Endodermal cell (in vitro differentiated cells): ENCODE results near the gene CEP135. TPM values are rescaled to one million over a fixed set of nuclear protein-coding genes. Genes with fewer than 3 reads are reported as not detected.

ENCODE experiments used
- DNase-seq: peaks from one replicate; pipeline ENCODE4 v3.0.0-alpha.2; 2017
- H3K27ac ChIP-seq: 2 replicates; pipeline ENCODE4 v1.5.1; 2013; ENCODE audit warnings: mild to moderate bottlenecking, low read depth, low read length, moderate library complexity
- H3K27me3 ChIP-seq: 2 replicates; pipeline ENCODE4 v1.6.1; 2013; ENCODE audit warnings: mild to moderate bottlenecking, low read length, moderate library complexity; ENCODE audit not compliant: insufficient read depth, control insufficient read depth, poor library complexity, severe bottlenecking
- H3K36me3 ChIP-seq: 2 replicates; pipeline ENCODE4 v1.7.0; 2013; ENCODE audit warnings: mild to moderate bottlenecking, low read length, moderate library complexity; ENCODE audit not compliant: control insufficient read depth, insufficient read depth
- H3K4me1 ChIP-seq: one replicate; pipeline ENCODE4 v1.7.0; 2013; ENCODE audit warnings: low read length; ENCODE audit not compliant: control insufficient read depth, insufficient read depth
- H3K4me3 ChIP-seq: 2 replicates; pipeline ENCODE4 v1.5.1; 2013; ENCODE audit warnings: mild to moderate bottlenecking, low read length, moderate library complexity
- H3K9ac ChIP-seq: 2 replicates; pipeline ENCODE4 v1.6.1; 2013; ENCODE audit warnings: mild to moderate bottlenecking, low read length, moderate library complexity; ENCODE audit not compliant: poor library complexity, severe bottlenecking; ENCODE audit errors: extremely low read depth
- H3K9me3 ChIP-seq: 2 replicates; pipeline ENCODE4 v1.6.1; 2013; ENCODE audit warnings: mild to moderate bottlenecking, low read length, moderate library complexity; ENCODE audit not compliant: control insufficient read depth
- H3K27ac Mint-ChIP-seq: 2 replicates; pipeline ENCODE4 v1.8.0; 2020; ENCODE audit warnings: mixed read lengths
- H3K27me3 Mint-ChIP-seq: 2 replicates; pipeline ENCODE4 v1.8.0; 2021; ENCODE audit warnings: mild to moderate bottlenecking, mixed read lengths; ENCODE audit not compliant: insufficient read depth
- H3K36me3 Mint-ChIP-seq: 2 replicates; pipeline ENCODE4 v1.8.0; 2020; ENCODE audit warnings: low read depth, mixed read lengths
- H3K4me1 Mint-ChIP-seq: 2 replicates; pipeline ENCODE4 v1.8.0; 2020; ENCODE audit warnings: mixed read lengths
- H3K4me3 Mint-ChIP-seq: 2 replicates; pipeline ENCODE4 v1.8.0; 2020; ENCODE audit warnings: mild to moderate bottlenecking, moderate library complexity, mixed read lengths
- H3K9me3 Mint-ChIP-seq: 2 replicates; pipeline ENCODE4 v1.8.0; 2020; ENCODE audit warnings: mild to moderate bottlenecking, mixed read lengths
- WGBS, 2 experiments: methylation state at CpG; one replicate each; pipeline versions ENCODE4 v1.1.5 to v1.1.7; 2013; ENCODE audit warnings: missing lambda C conversion rate in 2 of 2, mixed read lengths in 1 of 2; ENCODE audit not compliant: insufficient coverage in 1 of 2, insufficient read length in 1 of 2; 5-methylcytosine and 5-hydroxymethylcytosine counted together
- total RNA-seq, 2 donors: library from RNA; stranded (reverse); fragmentation: NEBNext Ultra II Directional in 1 of 2; extraction: Animal tissue kit (Norgen Biotek cat#: 25700) in 1 of 2; gene quantifications; 2 replicates in 1 of 2; 3 replicates in 1 of 2; pipeline ENCODE4 v1.2.1, GENCODE V29; 2021
- TF ChIP-seq, protein P1 (sequence below): fragments of 200-600 bp; sonication (generic); conservative IDR thresholded peaks from 2 replicates; pipeline ENCODE4 v1.5.0; 2021; ENCODE audit warnings: antibody characterized with exemption, mild to moderate bottlenecking

Gene CEP135
- total RNA-seq, 2 donors from 2014 or later = 28.0 to 37.4 TPM

DNA sequence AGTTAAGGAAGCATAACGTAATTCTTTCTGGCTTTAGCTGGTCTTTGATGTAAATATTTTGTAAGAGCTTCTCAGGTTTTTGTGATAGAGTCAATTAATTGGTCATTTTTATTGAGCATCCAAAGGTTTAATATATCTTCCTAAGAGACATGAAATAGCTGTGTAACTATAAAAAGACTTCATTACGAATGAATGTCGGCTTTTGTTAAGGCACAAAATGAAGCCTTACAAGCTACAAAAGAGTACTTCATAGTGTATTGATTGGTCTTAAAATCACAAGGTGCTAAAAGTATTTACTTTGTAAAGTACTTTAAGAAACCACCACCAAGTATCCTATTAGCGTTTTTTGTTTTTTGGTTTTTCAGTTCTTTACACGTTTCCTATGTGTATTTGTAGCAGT lies 104.2 kb downstream of the CEP135 start:
- H3K27ac Mint-ChIP-seq = no peak overlapping the region
- Histone ChIP-seq H3K4me3 (peak overlapping the region; percentile 70), H3K36me3 (peaks cover 4% of the 10 kb centered on the region), H3K9me3 (no peaks in the 10 kb centered on the region), H3K4me1 (peaks cover 17% of the 10 kb centered on the region), H3K27me3 (no peaks in the 10 kb centered on the region), H3K27ac (no peak overlapping the region), H3K9ac (no peak overlapping the region)
- TF ChIP-seq, protein P1, sequence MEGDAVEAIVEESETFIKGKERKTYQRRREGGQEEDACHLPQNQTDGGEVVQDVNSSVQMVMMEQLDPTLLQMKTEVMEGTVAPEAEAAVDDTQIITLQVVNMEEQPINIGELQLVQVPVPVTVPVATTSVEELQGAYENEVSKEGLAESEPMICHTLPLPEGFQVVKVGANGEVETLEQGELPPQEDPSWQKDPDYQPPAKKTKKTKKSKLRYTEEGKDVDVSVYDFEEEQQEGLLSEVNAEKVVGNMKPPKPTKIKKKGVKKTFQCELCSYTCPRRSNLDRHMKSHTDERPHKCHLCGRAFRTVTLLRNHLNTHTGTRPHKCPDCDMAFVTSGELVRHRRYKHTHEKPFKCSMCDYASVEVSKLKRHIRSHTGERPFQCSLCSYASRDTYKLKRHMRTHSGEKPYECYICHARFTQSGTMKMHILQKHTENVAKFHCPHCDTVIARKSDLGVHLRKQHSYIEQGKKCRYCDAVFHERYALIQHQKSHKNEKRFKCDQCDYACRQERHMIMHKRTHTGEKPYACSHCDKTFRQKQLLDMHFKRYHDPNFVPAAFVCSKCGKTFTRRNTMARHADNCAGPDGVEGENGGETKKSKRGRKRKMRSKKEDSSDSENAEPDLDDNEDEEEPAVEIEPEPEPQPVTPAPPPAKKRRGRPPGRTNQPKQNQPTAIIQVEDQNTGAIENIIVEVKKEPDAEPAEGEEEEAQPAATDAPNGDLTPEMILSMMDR = no peak
- WGBS, 2 experiments = 85 to 93% methylated on average over 3 of the region's 5 CpGs
- no peaks in the 10 kb centered on the region for H3K9me3 Mint-ChIP-seq
- no peak for DNase-seq
- H3K4me1 Mint-ChIP-seq = peaks cover 47% of the 10 kb centered on the region
- no peaks in the 10 kb centered on the region for H3K27me3 Mint-ChIP-seq
- H3K36me3 Mint-ChIP-seq = peaks cover 5% of the 10 kb centered on the region
- peak overlapping the region; percentile 17 for H3K4me3 Mint-ChIP-seq

DNA sequence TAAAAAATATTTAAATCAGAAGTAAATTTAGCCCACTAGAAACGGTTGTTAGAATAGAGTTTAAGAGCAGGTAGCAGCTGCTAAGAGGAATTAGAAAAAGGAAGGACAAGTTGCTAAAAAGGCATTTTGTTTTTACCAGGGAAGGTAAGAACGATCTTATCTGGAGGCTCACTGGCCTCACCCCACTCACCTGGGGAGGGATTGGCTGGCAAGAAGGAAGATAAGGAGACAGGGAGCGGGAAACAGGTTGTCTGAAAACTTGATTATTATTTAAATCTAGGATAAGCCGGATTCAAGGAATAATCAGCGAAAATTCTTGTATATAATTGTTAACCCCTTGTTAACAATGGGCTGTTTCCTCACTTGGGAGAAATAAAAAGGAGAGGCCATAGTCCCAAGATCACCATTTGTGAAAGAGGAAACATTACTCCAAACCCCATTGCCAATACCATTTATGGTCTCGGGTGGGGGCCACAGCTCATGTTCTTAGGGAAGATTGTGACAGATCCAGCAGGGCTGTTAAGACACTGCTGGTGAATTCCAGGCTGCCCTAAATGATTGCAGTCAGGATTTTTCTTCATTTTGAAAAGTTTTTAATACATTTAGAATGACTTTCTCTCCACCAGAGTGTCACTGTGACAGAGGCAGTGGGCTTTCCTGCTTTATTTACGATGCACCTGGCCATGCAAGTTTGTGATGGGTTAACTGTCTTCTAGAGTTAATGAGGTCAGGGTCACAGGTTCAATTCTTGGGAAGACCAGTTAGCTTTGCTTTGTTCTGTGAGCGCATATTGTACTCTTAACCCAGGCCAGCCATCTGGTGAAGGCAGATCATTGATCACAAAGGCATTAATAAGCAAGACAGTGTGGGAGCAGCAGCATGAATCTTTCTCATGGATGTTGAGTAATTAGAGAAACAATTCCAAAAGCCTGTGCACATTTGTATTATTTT lies 106.6 kb downstream of the CEP135 start:
- Mint-ChIP-seq H3K27ac (peak overlapping the region; percentile 70), H3K27me3 (no peaks in the 10 kb centered on the region), H3K4me3 (peak overlapping the region; percentile 15), H3K9me3 (peaks cover 3% of the 10 kb centered on the region), H3K4me1 (peaks cover 55% of the 10 kb centered on the region), H3K36me3 (peaks cover 22% of the 10 kb centered on the region)
- no peaks in the 10 kb centered on the region for H3K27me3 ChIP-seq
- H3K4me1 ChIP-seq = peaks cover 17% of the 10 kb centered on the region
- peak overlapping the region; percentile 68 for H3K4me3 ChIP-seq
- TF ChIP-seq, protein P1 = no peak
- H3K36me3 ChIP-seq = peaks cover 10% of the 10 kb centered on the region
- peak; percentile 65 for DNase-seq
- peaks cover 3% of the 10 kb centered on the region for H3K9me3 ChIP-seq
- 34 to 64% methylated on average over 4 to 8 of the region's 8 CpGs for WGBS, 2 experiments
- no peak overlapping the region for H3K9ac ChIP-seq
- H3K27ac ChIP-seq = peak overlapping the region; percentile 81

DNA sequence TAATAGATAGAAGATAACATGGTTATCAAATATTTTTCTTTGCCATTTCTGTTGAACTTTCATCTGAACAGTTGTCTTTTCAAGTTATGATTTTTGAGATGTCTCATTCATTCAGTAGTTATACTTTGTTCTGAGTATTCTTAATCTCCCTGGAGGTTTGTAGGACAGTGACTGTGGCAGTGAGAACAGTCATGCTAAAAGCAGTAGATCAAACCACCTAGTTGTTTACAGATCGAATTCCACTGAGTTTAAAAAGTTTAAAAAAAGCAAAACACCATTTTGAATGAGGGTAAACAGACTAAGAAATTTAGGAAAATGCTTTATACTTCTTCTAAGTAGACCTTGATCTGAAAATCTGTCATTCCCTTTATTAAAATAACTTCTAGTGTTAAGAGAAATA lies 107.2 kb downstream of the CEP135 start:
- Mint-ChIP-seq H3K4me1 (peaks cover 52% of the 10 kb centered on the region), H3K27me3 (no peaks in the 10 kb centered on the region), H3K4me3 (no peak overlapping the region), H3K36me3 (peaks cover 29% of the 10 kb centered on the region), H3K9me3 (peaks cover 4% of the 10 kb centered on the region), H3K27ac (peak overlapping the region; percentile 3)
- Histone ChIP-seq H3K9ac (no peak overlapping the region), H3K9me3 (peaks cover 3% of the 10 kb centered on the region), H3K4me3 (peak overlapping the region; percentile 68), H3K4me1 (peaks cover 17% of the 10 kb centered on the region), H3K27ac (peak overlapping the region; percentile 81), H3K36me3 (peaks cover 14% of the 10 kb centered on the region), H3K27me3 (no peaks in the 10 kb centered on the region)
- TF ChIP-seq, protein P1 = no peak
- no peak for DNase-seq
- WGBS, 2 experiments = 80 to 94% methylated on average over 1 of the region's 1 CpG
